HG02642 (cell line): ENCODE data around the gene CNTN5.
A peak's percentile ranks its signal among the peaks of the same experiment; 100 is the strongest.

Source experiments
- ATAC-seq: cut with Tn5 transposase; IDR thresholded peaks from one replicate; pipeline ENCODE4 v1.9.1; 2021; ENCODE audit warnings: mild to moderate bottlenecking; ENCODE audit not compliant: unreplicated experiment, poor library complexity

CNTN5 gene

GRCh38 chr11:99489581-99489980 lies 468.8 kb downstream of the CNTN5 start:
- ATAC-seq, result no peak

GRCh38 chr11:99494065-99494464 lies 473.3 kb downstream of the CNTN5 start:
- no peak for ATAC-seq

GRCh38 chr11:99501655-99502054 lies 480.9 kb downstream of the CNTN5 start:
- no peak for ATAC-seq

GRCh38 chr11:99505316-99505715 lies 484.6 kb downstream of the CNTN5 start:
- ATAC-seq, result no peak

- no peak for ATAC-seq
These were observed 485.1 kb downstream of the CNTN5 start for GRCh38 chr11:99505831-99506230.

GRCh38 chr11:99509863-99510262 lies 489.1 kb downstream of the CNTN5 start:
- ATAC-seq, result no peak

- no peak for ATAC-seq
These were observed 492.6 kb downstream of the CNTN5 start for GRCh38 chr11:99513368-99513767.

GRCh38 chr11:99519095-99519494 lies 498.3 kb downstream of the CNTN5 start:
- no peak for ATAC-seq

GRCh38 chr11:99522467-99523173 lies 501.9 kb downstream of the CNTN5 start:
- no peak for ATAC-seq

GRCh38 chr11:99531468-99531867 lies 510.7 kb downstream of the CNTN5 start:
- ATAC-seq, result no peak

GRCh38 chr11:99534812-99535211 lies 514.1 kb downstream of the CNTN5 start:
- peak; percentile 82 for ATAC-seq

- ATAC-seq, result peak; percentile 56
These were observed 514.7 kb downstream of the CNTN5 start for GRCh38 chr11:99535406-99535805.

GRCh38 chr11:99535819-99536218 lies 515.1 kb downstream of the CNTN5 start:
- ATAC-seq, result peak; percentile 61

GRCh38 chr11:99537681-99538080 lies 516.9 kb downstream of the CNTN5 start:
- ATAC-seq, result no peak

GRCh38 chr11:99545616-99546015 lies 524.9 kb downstream of the CNTN5 start:
- ATAC-seq, result no peak

- ATAC-seq, result no peak
These were observed 527.5 kb downstream of the CNTN5 start for GRCh38 chr11:99548264-99548663.

- peak; percentile 57 for ATAC-seq
These were observed 533.6 kb downstream of the CNTN5 start for GRCh38 chr11:99554232-99554903.

GRCh38 chr11:99555486-99555885 lies 534.7 kb downstream of the CNTN5 start:
- no peak for ATAC-seq

- ATAC-seq, result peak; percentile 71
These were observed 544.6 kb downstream of the CNTN5 start for GRCh38 chr11:99565333-99565732.

- no peak for ATAC-seq
These were observed 546.7 kb downstream of the CNTN5 start for GRCh38 chr11:99567334-99567956.

- no peak for ATAC-seq
These were observed 548.1 kb downstream of the CNTN5 start for GRCh38 chr11:99568808-99569207.
